HFF-Myc (cell line): ENCODE results near the gene KMT2C.

ENCODE experiments used
- DNase-seq: peaks from one replicate; pipeline ENCODE4 v3.0.0-alpha.2; 2011; ENCODE audit warnings: low read depth; ENCODE audit errors: extremely low read depth
- H3K4me3 ChIP-seq: replicated peaks from 2 replicates; pipeline ENCODE4 v1.5.1; 2011; ENCODE audit warnings: low read depth, mild to moderate bottlenecking, control low read depth, low read length
- CTCF ChIP-seq: IDR thresholded peaks from 2 replicates; pipeline ENCODE4 v1.5.1; 2012; ENCODE audit warnings: mild to moderate bottlenecking, low read depth, low read length, control low read depth; ENCODE audit errors: missing control alignments

KMT2C gene

GRCh38 chr7:152341914-152342236 lies 93.9 kb downstream of the KMT2C start:
- H3K4me3 ChIP-seq, result no peak overlapping the region
- no peak for TF ChIP-seq CTCF
- no peak for DNase-seq

GRCh38 chr7:152341039-152341913 lies 94.5 kb downstream of the KMT2C start:
- peak; percentile 35 for DNase-seq
- H3K4me3 ChIP-seq, result no peak overlapping the region

GRCh38 chr7:152340161-152340560 lies 95.6 kb downstream of the KMT2C start:
- no peak overlapping the region for H3K4me3 ChIP-seq
- DNase-seq, result no peak
- TF ChIP-seq CTCF, result no peak

More at GRCh38 chr7:152341039-152341913, 94.5 kb downstream of the KMT2C start:
- TF ChIP-seq CTCF, result peak; percentile 49

- no peak for TF ChIP-seq CTCF
Observed at GRCh38 chr7:152338561-152338960, 97.2 kb downstream of the KMT2C start.

GRCh38 chr7:152336754-152337368 lies 98.9 kb downstream of the KMT2C start:
- TF ChIP-seq CTCF, result peak; percentile 48
- DNase-seq, result peak; percentile 24
- no peak overlapping the region for H3K4me3 ChIP-seq

More at GRCh38 chr7:152338561-152338960, 97.2 kb downstream of the KMT2C start:
- DNase-seq, result no peak
- H3K4me3 ChIP-seq, result no peak overlapping the region

- no peak for DNase-seq
- no peak for TF ChIP-seq CTCF
- no peak overlapping the region for H3K4me3 ChIP-seq
Observed at GRCh38 chr7:152335900-152336571, 99.8 kb downstream of the KMT2C start.
